HepG2 (cell line): ENCODE results near the gene PGS1.

ENCODE experiments used
- CTCF ChIP-seq: sonication (generic); formaldehyde crosslinking; IDR thresholded peaks from 2 replicates; pipeline ENCODE4 v1.5.0; 2020; ENCODE audit warnings: mild to moderate bottlenecking, missing genetic modification reagents, moderate library complexity
- MAZ ChIP-seq, 2 experiments: sonication (generic) in 1 of 2; formaldehyde crosslinking in 1 of 2; IDR thresholded peaks; 2 replicates each; pipeline versions ENCODE4 v1.5.0 to v1.6.1; 2012 to 2020; ENCODE audit warnings: low read depth in 2 of 2, mild to moderate bottlenecking in 2 of 2, borderline replicate concordance in 1 of 2, improper control_type of control experiment in 1 of 2, low read length in 1 of 2, missing genetic modification reagents in 1 of 2, moderate library complexity in 1 of 2
- MXI1 ChIP-seq: IDR thresholded peaks from 3 replicates; pipeline ENCODE4 v1.6.1; 2012; ENCODE audit warnings: low read depth, low read length, inconsistent platforms, borderline replicate concordance
- NKX3-1 ChIP-seq: sonication (generic); formaldehyde crosslinking; IDR thresholded peaks from 2 replicates; pipeline ENCODE4 v1.5.0; 2020; ENCODE audit warnings: missing genetic modification reagents
- TARDBP ChIP-seq: sonication (generic); formaldehyde crosslinking; IDR thresholded peaks from 2 replicates; pipeline ENCODE4 v1.8.0; 2022; ENCODE audit warnings: mild to moderate bottlenecking, missing genetic modification reagents
- ZNF496 ChIP-seq: sonication (generic); formaldehyde crosslinking; IDR thresholded peaks from 2 replicates; pipeline ENCODE4 v1.8.1; 2023; ENCODE audit warnings: mild to moderate bottlenecking, moderate library complexity, missing genetic modification reagents; ENCODE audit not compliant: insufficient replicate concordance
- ZNF777 ChIP-seq: sonication (generic); formaldehyde crosslinking; IDR thresholded peaks from 2 replicates; pipeline ENCODE4 v1.4.0; 2020; ENCODE audit warnings: missing genetic modification reagents
- ZZZ3 ChIP-seq: sonication (generic); formaldehyde crosslinking; IDR thresholded peaks from 2 replicates; pipeline ENCODE4 v1.4.0; 2020; ENCODE audit warnings: missing genetic modification reagents, mild to moderate bottlenecking, borderline replicate concordance
- TF ChIP-seq, protein P1 (sequence below): sonication (generic); formaldehyde crosslinking; IDR thresholded peaks from 2 replicates; pipeline ENCODE4 v1.8.1; 2022; ENCODE audit warnings: mild to moderate bottlenecking, missing genetic modification reagents
- TF ChIP-seq, protein P2 (sequence below), 2 experiments: sonication (generic) in 1 of 2; formaldehyde crosslinking in 1 of 2; IDR thresholded peaks; 2 replicates each; pipeline versions ENCODE4 v1.5.1 to v1.6.1; 2011 to 2020; ENCODE audit warnings: borderline replicate concordance in 1 of 2, low read depth in 1 of 2, low read length in 1 of 2, mild to moderate bottlenecking in 1 of 2, missing genetic modification reagents in 1 of 2, moderate library complexity in 1 of 2

- TF ChIP-seq TARDBP (CRISPR knock-in tag), result no peak
- TF ChIP-seq, protein P1, sequence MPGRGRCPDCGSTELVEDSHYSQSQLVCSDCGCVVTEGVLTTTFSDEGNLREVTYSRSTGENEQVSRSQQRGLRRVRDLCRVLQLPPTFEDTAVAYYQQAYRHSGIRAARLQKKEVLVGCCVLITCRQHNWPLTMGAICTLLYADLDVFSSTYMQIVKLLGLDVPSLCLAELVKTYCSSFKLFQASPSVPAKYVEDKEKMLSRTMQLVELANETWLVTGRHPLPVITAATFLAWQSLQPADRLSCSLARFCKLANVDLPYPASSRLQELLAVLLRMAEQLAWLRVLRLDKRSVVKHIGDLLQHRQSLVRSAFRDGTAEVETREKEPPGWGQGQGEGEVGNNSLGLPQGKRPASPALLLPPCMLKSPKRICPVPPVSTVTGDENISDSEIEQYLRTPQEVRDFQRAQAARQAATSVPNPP (CRISPR knock-in tag), result no peak
- TF ChIP-seq, protein P2, sequence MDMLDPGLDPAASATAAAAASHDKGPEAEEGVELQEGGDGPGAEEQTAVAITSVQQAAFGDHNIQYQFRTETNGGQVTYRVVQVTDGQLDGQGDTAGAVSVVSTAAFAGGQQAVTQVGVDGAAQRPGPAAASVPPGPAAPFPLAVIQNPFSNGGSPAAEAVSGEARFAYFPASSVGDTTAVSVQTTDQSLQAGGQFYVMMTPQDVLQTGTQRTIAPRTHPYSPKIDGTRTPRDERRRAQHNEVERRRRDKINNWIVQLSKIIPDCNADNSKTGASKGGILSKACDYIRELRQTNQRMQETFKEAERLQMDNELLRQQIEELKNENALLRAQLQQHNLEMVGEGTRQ (IDR thresholded peaks at IDR 0.05; ENCODE audit: low read depth, low read length), result no peak
- TF ChIP-seq, protein P2 (CRISPR knock-in tag; IDR thresholded peaks at IDR 0.05; ENCODE audit: borderline replicate concordance), result no peak
- TF ChIP-seq ZNF496 (CRISPR knock-in tag), result no peak
- no peak for TF ChIP-seq ZNF777 (CRISPR knock-in tag)
- TF ChIP-seq CTCF (CRISPR knock-in tag), result no peak
- no peak for TF ChIP-seq MAZ (IDR thresholded peaks at IDR 0.05; ENCODE audit: borderline replicate concordance, low read depth, low read length)
- TF ChIP-seq MAZ (CRISPR knock-in tag; IDR thresholded peaks at IDR 0.05; ENCODE audit: low read depth), result no peak
- TF ChIP-seq ZZZ3, result no peak
- no peak for TF ChIP-seq NKX3-1 (CRISPR knock-in tag)
- TF ChIP-seq MXI1, result no peak
Measured at GRCh38 chr17:78368348-78368747, 10.1 kb upstream of the PGS1 start.
